HepG2 (cell line): ENCODE data around the gene DERL2. TPM values are rescaled to one million over a fixed set of nuclear protein-coding genes. Genes with fewer than 3 reads are reported as not detected.

Source experiments
- BCL6 ChIP-seq: IDR thresholded peaks from 2 replicates; pipeline ENCODE4 v1.6.1; 2016; ENCODE audit warnings: missing genetic modification reagents, missing compliant biosample characterization
- BRF2 ChIP-seq: sonication (generic); formaldehyde crosslinking; IDR thresholded peaks from 2 replicates; pipeline ENCODE4 v1.8.1; 2022; ENCODE audit warnings: mild to moderate bottlenecking, missing genetic modification reagents
- CENPT ChIP-seq: sonication (generic); formaldehyde crosslinking; IDR thresholded peaks from 2 replicates; pipeline ENCODE4 v1.8.0; 2022; ENCODE audit warnings: low read depth, mild to moderate bottlenecking, moderate library complexity, missing genetic modification reagents
- CREM ChIP-seq, 2 experiments: sonication (generic) in 1 of 2; formaldehyde crosslinking in 1 of 2; IDR thresholded peaks; 2 replicates each; pipeline versions ENCODE4 v1.4.0 to v1.6.1; 2016 to 2020; ENCODE audit warnings: antibody characterized with exemption in 1 of 2, mild to moderate bottlenecking in 1 of 2, missing genetic modification reagents in 1 of 2
- ELF3 ChIP-seq: IDR thresholded peaks from 2 replicates; pipeline ENCODE4 v1.6.1; 2016; ENCODE audit warnings: missing genetic modification reagents, missing compliant biosample characterization
- FOXO4 ChIP-seq: sonication (generic); formaldehyde crosslinking; conservative IDR thresholded peaks from 2 replicates; pipeline ENCODE4 v1.8.1; 2023; ENCODE audit warnings: missing genetic modification reagents
- MAFK ChIP-seq, 2 experiments: IDR thresholded peaks in 1 of 2; conservative IDR thresholded peaks in 1 of 2; 2 replicates each; pipeline ENCODE4 v1.6.1; 2011; ENCODE audit warnings: improper control_type of control experiment in 2 of 2, low read length in 2 of 2
- MTF2 ChIP-seq: sonication (generic); formaldehyde crosslinking; IDR thresholded peaks from 2 replicates; pipeline ENCODE4 v1.5.0; 2020; ENCODE audit warnings: missing genetic modification reagents, borderline replicate concordance
- NFIC ChIP-seq: IDR thresholded peaks from 2 replicates; pipeline ENCODE4 v1.6.1; 2012; ENCODE audit warnings: mild to moderate bottlenecking, low read length, inconsistent platforms
- STAG1 ChIP-seq: sonication (generic); formaldehyde crosslinking; IDR thresholded peaks from 2 replicates; pipeline ENCODE4 v1.4.0; 2020; ENCODE audit warnings: missing genetic modification reagents
- TCF7L2 ChIP-seq: IDR thresholded peaks from 2 replicates; pipeline ENCODE4 v1.6.1; 2011; ENCODE audit warnings: mild to moderate bottlenecking, low read depth, low read length, moderate library complexity
- ZBTB20 ChIP-seq: sonication (generic); formaldehyde crosslinking; IDR thresholded peaks from 2 replicates; pipeline ENCODE4 v1.8.1; 2023; ENCODE audit warnings: missing genetic modification reagents, low read depth, mild to moderate bottlenecking, borderline replicate concordance
- ZNF407 ChIP-seq: sonication (generic); formaldehyde crosslinking; IDR thresholded peaks from one replicate; pipeline ENCODE4 v1.5.1; 2020; ENCODE audit warnings: mild to moderate bottlenecking, missing genetic modification reagents; ENCODE audit errors: not compliant biosample characterization
- ZNF468 ChIP-seq: sonication (generic); formaldehyde crosslinking; IDR thresholded peaks from 2 replicates; pipeline ENCODE4 v1.8.0; 2022; ENCODE audit warnings: mild to moderate bottlenecking, moderate library complexity, missing genetic modification reagents
- ZSCAN5A ChIP-seq: sonication (generic); formaldehyde crosslinking; IDR thresholded peaks from 2 replicates; pipeline ENCODE4 v1.8.0; 2022; ENCODE audit warnings: mild to moderate bottlenecking, missing genetic modification reagents, borderline replicate concordance
- polyA plus RNA-seq, 8 experiments: library from polyadenylated mRNA; depleted of rRNA in 3 of 8; stranded (reverse) in 7 of 8; unstranded in 1 of 8; fragments of >200 nt; fragmentation: Illumina TruSeq in 4 of 8; extraction: Trizol in 4 of 8; gene quantifications; 2 replicates each; pipeline versions ENCODE4 v1.2.1 to v1.2.3, GENCODE V29; 2011 to 2016; ENCODE audit warnings: low read depth in 4 of 8, missing spikeins in 1 of 8, mixed read lengths in 1 of 8; ENCODE audit not compliant: insufficient read depth in 1 of 8
- total RNA-seq, 5 experiments: library from RNA; depleted of rRNA; stranded (reverse); fragments of >200 nt; fragmentation: Illumina TruSeq; extraction: Trizol; gene quantifications; 2 replicates each; pipeline ENCODE4 v1.2.3, GENCODE V29; 2016; ENCODE audit warnings: low read depth in 1 of 5

Gene DERL2
- total and polyA plus RNA-seq, 2 of the 13 experiments (the other 11 are each of a cell fraction or from before 2014, with no cell fraction given): 59.3 to 65.2 TPM

- no peak for TF ChIP-seq ZNF407
- peak; percentile 49; the same call in 1 of the 2 replicates for TF ChIP-seq BCL6
- TF ChIP-seq FOXO4 (CRISPR knock-in tag): peak; percentile 97; the same call in 1 of the 2 replicates
- TF ChIP-seq ZSCAN5A (CRISPR knock-in tag): no peak
- 0 out of 2 replicates have a peak, but pooled peaks have one; percentile 3 for TF ChIP-seq STAG1
- peak; percentile 82 for TF ChIP-seq CREM (IDR thresholded peaks at IDR 0.05)
- TF ChIP-seq CREM (CRISPR knock-in tag; IDR thresholded peaks at IDR 0.05): no peak
- peak; percentile 65; the same call in 1 of the 2 replicates for TF ChIP-seq NFIC
- peak; percentile 90; the same call in 1 of the 2 replicates for TF ChIP-seq ZNF468 (CRISPR knock-in tag)
- peak; percentile 35; the same call in 1 of the 2 replicates for TF ChIP-seq CENPT (CRISPR knock-in tag)
- TF ChIP-seq BRF2 (CRISPR knock-in tag): 0 out of 2 replicates have a peak, but pooled peaks have one; percentile 44
- no peak for TF ChIP-seq MAFK (conservative IDR thresholded peaks at IDR 0.05 in 1 of 2, IDR thresholded peaks at IDR 0.05 in 1 of 2; ENCODE audit: low read length in 2 of 2)
- TF ChIP-seq ZBTB20 (CRISPR knock-in tag): 0 out of 2 replicates have a peak, but pooled peaks have one; percentile 83
- peak; percentile 50; the same call in 1 of the 2 replicates for TF ChIP-seq ELF3
- 0 out of 2 replicates have a peak, but pooled peaks have one; percentile 42 for TF ChIP-seq MTF2
- no peak for TF ChIP-seq TCF7L2
These were observed 487 bp upstream of the DERL2 start, which contains the start of gene MIS12 (continued) for GRCh38 chr17:5486206-5487124.
